GM11168 (cell line): ENCODE results near the gene PTPN1.
"Not testable (repeated sequence)": the region's sequence is repeated elsewhere in the genome, so short reads cannot be mapped to it uniquely, and the experiment has no call there.

Experiments used
- in situ Hi-C: fragments of 300-500 bp; cut with MboI; formaldehyde crosslinking; loops from one replicate; pipeline ENCODE4 v1.12.0; 2022; ENCODE audit warnings: low sequenced_read_pairs; ENCODE audit not compliant: unreplicated experiment

PTPN1 gene

GRCh38 chr20:50509923-50510705 is at the start of gene PTPN1:
Gene PTPN1 (plus strand): TSS chr20:50510383. CDS start chr20:50510528, 145 bp downstream.
- in situ Hi-C loops, result loop anchor here (5.0 kb wide), 1 partner anchor 62 kb away; no protein-coding TSS in a partner anchor

GRCh38 chr20:50460608-50461267 is 49.4 kb upstream of the PTPN1 start:
- in situ Hi-C loops, result loop anchor here (5.0 kb wide), 1 partner anchor 278 kb away; no protein-coding TSS in a partner anchor

- in situ Hi-C loops, result loop anchor here (5.0 kb wide), 1 partner anchor 280 kb away; no protein-coding TSS in a partner anchor
These were observed 48.0 kb upstream of the PTPN1 start for GRCh38 chr20:50462093-50462690.

- in situ Hi-C loops, result loop anchor here (5.0 kb wide), 1 partner anchor 282 kb away; no protein-coding TSS in a partner anchor
These were observed 46.0 kb upstream of the PTPN1 start for GRCh38 chr20:50464026-50464724.

GRCh38 chr20:50464725-50465650 is 45.2 kb upstream of the PTPN1 start:
- in situ Hi-C loops, result loop anchor here (5.0 kb wide), 1 partner anchor 283 kb away; no protein-coding TSS in a partner anchor

GRCh38 chr20:50467174-50467573 is 43.0 kb upstream of the PTPN1 start:
- in situ Hi-C loops, result no loop called here

GRCh38 chr20:50467718-50468356 is 42.3 kb upstream of the PTPN1 start:
- in situ Hi-C loops, result no loop called here

- in situ Hi-C loops, result no loop called here
These were observed 41.8 kb upstream of the PTPN1 start for GRCh38 chr20:50468378-50468798.

GRCh38 chr20:50469176-50469723 is 40.9 kb upstream of the PTPN1 start:
- in situ Hi-C loops, result no loop called here

- in situ Hi-C loops, result no loop called here
These were observed 40.4 kb upstream of the PTPN1 start for GRCh38 chr20:50469796-50470195.

- in situ Hi-C loops, result no loop called here
These were observed 39.8 kb upstream of the PTPN1 start for GRCh38 chr20:50470264-50470858.

GRCh38 chr20:50471231-50471630 is 39.0 kb upstream of the PTPN1 start:
- in situ Hi-C loops, result no loop called here

GRCh38 chr20:50472693-50473664 is 37.2 kb upstream of the PTPN1 start:
- in situ Hi-C loops, result no loop called here

- in situ Hi-C loops, result not testable (repeated sequence)
These were observed 35.8 kb upstream of the PTPN1 start for GRCh38 chr20:50474356-50474755.

GRCh38 chr20:50475681-50476292 is 34.4 kb upstream of the PTPN1 start:
- in situ Hi-C loops, result no loop called here

GRCh38 chr20:50477239-50477872 is 32.8 kb upstream of the PTPN1 start:
- in situ Hi-C loops, result no loop called here
